NCI-H2107 treated with DMSO at 0.1 percent for 48 hours (cell line): ENCODE measurements around the gene TSSC4.

Experiments used
- DNase-seq: peaks from one replicate; lab custom pipeline; 2025; ENCODE audit not compliant: unreplicated experiment; lab: John Stamatoyannopoulos, UW

Gene TSSC4

DNA sequence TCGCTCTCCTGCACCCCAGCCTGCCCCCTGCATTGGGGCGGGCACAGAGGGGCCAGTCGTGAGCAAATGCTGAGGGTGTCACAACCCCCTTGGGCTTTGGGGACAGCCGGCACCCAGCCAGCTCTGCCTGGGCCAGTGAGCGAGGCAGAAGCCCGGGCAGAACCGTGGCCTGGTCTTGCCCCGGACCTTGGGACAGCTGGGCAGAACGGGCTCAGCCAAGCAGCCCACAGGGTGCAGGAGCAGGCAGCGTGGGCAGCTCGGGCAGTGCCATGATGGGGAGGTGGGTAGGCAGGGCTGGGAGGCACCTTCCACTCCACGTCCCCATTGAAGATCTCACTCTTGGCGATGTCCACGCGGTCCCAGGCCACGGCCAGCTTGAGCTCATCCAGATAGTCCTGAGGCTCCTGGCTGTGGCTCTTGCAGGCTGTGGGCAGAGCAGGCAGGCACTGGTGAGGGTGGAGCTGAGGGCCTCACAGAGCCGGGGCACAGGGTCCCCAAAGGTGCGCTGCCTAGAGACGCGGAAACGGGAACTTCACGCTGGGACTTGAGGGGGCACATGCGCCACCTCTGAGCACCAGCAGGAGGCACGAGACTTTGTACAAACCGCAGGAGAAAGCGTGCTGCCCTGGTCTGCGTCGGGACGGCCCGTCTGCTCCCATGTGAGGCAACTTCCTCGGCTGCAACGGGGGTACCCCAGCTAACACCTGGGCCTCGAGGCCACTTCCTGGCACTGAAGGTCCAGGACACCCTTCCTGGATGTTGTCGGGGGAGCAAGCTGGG is 15.2 kb downstream of the TSSC4 start:
- no peak for DNase-seq

DNA sequence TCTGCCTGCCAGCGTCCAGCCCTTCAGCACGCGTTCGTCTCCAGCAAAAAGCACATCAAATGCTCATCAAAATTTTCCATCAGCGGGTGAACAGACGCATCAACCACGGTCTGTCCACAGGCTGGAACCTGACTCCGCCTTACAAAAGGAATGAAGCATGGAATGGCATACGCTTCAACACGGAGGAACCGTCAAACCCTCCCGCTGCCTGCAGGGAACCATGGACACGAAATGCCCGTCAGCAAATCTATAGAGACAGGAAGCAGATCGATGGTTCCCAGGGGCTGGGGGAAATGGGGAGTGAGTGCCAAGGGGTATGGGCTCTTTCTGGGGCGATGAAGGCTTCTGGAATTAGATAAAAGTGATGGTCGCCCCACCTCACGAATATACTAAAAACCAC is 16.2 kb downstream of the TSSC4 start:
- no peak for DNase-seq

DNA sequence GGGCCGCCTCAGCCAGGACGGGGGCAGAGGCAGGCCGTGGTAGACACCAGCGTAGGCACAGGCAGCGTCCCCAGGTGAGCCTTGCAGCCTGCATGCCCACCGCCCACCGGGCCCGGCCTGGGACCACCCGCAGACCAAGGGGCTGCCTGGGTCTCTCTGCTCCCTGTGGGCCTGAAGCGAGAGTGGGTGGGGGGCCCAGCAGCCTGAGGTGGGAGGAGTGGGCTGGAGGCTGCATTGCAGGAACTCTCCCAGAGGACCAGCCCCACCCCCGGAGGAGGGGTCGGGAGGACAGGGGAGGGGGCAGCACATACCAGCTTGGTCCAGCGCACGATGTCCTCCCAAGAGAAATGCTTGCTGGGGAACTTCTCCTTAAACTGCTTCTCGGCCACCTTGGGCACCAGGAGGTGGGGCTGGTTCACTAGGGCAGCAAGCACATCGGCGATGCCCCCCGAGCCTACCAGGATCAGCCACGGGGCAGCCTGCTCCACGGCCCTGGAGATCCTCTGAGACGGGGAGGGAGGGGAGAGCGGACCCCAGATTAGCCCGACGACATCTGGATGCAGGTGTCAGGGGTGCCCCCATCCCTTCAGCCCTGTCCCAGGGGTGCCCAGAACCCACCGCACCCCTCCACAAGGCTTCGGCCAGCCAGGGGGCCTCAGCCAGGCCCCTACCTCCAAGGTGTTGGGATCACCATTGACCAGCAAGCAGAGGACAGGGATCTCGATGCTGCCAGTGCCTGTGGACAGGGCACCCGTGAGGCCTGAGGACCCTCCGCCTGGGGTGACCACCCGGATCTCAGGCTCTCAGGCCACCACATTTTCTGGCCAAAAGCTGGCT is 17.5 kb downstream of the TSSC4 start:
- DNase-seq, result no peak

DNA sequence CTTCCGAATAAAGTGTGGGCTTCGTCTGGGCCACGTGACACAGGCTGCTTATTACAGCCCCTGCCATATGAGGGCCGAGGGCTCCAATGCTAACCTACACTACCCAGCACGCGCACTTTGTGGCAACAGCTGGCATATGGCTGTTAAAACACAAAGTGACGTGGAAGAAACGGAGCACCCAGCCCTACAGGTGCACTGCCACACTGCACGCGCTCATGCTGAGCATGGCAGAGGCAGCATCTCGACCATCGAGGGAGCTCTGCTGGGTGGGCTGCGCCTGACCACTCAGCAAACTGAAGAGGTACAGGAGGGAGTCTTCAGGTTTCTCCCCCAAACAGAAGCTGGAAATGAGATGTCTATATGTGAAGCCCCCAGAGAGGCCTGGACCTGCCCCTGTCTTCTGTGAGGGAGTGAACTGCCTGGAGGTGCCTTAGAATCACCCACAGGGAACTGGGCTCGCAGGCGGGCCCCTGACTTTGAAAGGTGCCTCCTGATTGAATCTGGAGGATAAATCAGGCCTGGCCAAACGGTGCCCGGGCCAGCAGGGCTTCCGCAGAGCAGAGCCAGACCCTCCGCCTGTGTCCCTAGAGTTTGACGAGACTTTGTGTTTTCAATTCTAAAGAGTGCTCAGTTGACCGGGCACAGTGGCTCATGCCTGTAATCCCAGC is 18.3 kb downstream of the TSSC4 start:
- DNase-seq, result no peak

DNA sequence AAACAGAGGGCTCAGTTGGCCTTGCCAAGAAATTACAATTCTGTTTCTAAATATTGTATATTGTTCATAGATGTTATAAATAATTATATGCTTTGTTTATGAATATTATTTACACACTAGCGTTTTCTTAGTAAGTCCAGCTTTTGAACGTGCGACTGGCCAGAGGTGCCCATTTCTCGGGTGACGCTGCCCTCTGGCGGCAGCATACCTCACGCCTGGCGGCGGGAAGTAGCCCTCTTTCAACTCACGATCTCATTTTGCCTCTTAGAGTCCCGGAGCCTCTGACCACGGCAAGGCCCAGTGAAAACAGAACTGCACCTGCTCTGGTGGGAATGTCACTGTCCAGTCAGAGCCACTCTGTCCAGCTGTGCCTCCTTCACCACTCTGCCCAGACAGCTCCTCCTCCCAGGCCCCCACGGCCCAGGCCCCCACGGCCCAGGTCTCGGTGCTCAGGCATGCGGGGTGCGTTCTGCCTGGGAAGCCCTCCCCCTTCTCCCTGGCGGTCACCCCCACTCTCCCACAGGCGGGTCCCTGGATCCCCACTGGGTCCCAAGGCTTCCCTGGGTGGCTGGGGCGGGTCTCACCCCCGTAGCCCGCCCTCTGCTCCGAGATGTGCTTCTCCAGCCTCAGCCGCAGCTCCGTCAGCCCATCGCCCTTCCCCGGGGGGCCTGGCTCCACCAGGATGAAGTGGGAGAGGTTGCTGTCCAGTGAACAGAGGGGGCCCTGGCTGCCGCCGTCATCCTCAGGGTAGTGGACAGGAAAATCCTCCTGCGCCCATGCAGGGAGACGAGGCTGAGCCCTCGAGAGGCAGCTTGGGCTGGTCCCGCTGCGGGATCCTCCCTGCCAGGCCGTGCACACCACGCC is 19.3 kb downstream of the TSSC4 start:
- no peak for DNase-seq

DNA sequence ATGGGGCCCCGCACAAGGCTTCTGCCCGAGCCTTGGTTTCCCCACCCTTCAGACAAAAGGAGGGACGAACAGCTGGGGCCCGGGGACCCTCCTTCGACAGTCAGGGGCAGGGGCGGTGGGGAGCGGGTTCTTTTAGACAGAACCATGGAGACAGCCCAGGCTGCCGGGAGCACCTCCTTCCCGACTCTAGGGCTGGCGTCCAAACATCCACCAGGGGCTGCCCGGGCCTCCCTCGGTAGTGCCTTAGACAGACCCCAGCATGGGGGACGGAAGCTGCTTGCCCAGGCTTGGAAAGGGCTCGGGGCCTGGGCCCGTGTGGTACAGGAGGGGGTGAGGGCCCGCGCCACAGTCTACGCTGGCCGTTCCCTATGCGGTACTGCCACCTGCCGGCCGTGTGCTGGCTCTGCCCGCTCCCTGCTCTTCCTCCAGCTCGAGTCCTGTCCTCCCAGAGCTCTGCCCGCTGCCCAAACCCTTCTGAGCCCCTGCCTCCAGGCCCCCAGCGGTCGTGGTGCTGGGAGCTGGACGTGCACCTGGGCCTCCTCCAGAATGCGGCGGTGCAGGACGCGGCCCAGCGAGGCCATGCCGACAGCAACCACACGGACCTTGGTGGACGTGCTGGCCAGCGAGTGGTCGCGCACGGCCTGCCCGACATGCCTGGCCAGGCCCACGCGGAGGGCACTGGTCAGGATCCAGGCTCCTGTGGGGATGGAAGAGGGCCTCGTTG is 20.1 kb downstream of the TSSC4 start:
- peak; percentile 14 for DNase-seq

DNA sequence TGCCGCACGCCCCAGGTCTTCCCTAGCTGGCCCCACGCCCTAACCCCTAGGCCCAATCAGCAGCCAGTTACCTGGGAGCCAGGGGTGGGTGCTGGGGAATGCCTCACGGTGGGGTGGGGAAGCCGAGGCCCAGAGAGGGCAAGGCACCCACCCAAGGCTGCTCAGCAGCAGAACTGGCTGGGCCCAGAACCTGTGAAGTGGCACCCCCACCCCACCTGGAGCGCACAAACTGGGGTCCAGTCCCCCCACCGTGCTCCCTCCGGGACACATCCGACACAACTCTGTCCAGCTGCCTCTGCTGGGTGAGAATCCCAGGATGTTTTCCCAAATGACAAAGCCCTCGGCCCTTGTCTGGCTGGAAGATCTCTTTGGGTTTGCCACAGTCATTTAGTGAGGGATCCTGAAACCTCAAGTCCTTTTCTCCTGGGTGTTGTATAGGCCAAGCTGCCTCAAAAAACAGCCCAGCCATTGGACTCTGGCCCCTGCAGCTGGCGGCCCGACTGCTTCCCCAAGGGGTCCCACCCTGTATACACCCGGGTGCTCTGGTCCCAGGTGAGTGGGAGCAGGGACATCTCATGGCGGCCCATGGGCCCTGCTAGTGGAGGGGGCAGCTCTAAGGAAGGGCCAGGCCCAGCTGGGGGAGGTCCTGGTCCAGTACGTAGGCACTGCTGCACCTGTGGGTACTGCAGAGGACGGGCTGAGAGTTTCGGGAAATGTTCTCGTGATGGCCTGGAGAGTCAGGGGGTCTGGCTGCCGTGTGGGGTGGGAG is 20.9 kb downstream of the TSSC4 start:
- no peak for DNase-seq

DNA sequence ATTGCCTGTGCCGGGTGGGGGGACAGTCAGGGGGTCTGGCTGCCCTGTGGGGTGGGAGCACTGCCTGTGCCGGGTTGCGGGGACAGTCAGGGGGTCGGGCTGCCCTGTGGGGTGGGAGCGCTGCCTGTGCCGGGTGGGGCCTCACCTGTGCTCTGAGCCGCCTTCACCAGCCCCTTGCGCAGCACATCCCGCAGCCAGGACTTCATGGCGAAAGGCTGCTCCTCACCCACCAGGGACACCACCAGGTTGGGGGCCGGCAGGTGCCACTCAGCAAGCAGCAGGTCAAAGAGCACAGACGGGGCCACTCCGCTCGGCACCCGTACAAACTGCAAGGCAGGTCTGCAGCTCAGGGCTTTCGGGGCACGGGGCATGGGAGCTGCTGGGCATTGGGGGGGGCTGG is 21.4 kb downstream of the TSSC4 start:
- no peak for DNase-seq

DNA sequence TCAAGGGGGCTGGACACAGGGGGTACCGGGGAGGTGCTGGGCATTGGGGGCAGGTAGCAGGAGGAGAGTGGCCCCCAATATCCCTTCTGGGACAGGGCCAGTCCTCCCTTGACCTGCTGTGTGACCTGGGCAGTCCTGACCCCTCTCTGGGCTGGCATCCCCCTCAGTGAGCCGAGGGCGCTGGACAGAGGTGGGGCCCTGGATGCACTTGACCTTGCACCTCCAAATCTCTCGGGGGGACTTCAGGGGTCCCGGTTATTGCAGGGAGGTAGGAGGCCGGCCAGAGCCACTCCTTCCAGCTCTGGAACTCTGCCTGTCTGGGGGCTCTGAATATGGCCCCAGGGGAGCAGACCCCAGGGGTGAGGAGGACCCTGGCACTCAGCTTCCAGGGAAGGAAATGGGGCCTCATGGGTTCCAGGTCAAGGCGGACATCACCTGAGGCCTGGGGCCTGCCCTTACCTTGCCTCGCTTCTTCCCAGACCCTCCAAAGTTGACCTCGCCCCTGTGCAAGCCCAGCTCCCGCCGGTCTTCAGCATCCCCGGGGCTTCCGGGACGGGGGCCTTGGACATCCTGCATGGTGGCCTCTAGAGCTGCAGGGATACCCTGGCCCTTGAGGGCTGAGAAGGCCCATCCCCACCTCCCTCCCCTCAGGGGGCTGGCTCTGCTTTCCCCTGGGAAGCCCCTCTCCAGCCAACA is 22.1 kb downstream of the TSSC4 start:
- DNase-seq, result no peak

DNA sequence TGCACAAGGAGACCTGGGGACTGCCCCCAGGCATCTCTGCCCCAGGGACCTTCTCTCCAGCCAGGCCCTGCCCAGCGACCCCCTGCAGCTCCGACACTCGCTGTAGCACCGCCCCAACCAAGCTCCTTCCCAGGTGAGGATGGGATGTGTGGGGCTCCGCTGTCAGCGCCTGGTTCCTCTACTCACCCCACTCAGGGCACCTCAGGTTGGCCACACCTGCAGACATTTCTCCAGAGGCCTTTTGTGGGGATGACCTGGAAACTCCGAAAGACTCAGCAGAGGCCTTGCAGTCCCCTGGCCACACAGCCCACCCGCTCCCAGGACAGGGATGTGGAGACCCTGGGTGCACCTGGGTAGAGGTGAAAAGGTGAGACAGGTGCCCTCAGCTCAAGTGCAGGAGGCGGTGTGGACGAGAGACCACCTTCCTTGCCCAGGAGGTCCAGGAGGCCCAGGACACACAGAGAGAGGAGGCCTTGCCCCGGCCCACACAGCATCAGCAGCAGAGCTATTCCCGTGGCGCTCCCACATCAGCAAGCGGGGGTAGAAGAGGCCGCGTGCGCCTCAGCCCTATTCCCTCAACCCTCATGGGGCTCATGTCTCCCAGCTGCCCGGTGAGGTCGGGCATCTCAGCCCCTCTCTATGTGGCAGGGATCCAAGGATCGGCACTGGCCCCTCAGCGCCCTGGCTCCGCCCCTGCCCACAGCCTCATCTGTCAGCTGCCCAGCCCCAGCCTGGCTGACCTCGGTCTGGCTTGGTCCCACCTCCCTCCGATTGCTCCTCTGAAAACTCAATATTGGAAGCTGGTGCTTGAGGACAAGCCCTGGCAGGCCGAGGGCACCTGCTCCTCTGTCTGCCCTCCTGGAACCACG is 22.8 kb downstream of the TSSC4 start:
- DNase-seq, result no peak

DNA sequence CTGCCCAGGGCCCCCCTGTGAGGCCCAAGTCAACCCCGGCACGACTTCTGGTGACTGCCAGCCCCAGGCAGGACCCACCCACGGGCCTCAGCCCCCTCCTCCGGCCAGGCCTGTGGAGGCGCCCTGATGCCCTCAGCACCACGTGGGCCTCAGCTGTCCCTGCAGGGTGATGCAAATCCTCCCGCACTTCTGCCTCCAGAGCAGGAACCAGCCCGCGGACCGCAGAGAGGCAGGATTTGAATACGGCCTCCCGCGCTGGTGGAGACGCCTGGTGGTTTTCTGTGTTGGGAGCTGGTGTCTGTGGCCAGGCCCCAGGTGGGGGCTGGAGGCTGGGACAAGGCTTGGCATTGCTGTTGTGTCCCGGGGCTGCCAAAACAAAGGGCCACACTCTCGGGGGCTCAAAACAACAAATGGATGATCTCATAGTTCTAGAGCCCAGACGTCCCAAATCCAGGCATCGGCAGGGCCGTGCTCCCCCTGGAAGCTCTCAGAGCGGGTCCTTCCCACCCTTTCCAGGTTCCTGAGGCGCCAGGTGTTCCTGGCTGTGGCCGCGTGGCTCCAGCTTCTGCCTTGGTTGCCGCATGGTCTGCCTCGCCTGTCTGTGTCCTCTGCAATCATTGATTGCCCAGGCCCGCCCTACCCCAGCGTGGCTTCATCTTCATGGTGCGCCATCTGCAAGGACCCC is 24.4 kb downstream of the TSSC4 start:
- no peak for DNase-seq

DNA sequence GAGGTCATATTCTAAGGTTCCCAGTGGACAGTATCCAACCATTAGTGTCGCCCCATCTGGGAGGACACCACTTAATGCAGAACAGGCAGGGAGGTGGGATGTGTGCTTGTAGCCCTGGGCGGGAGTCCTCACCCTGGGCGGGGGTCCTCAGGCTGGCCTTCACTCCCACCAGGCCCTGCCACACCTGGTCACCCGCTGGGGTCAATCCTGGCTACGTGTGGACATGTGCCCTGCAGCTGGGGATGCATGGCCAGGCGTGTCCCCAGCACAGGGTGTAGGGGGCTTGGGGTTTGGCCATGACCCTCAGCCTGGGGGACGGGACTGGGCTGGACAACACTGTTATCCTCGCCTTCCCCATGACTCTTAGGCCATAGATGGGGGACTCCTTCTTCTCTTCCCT is 25.0 kb downstream of the TSSC4 start:
- DNase-seq, result no peak

DNA sequence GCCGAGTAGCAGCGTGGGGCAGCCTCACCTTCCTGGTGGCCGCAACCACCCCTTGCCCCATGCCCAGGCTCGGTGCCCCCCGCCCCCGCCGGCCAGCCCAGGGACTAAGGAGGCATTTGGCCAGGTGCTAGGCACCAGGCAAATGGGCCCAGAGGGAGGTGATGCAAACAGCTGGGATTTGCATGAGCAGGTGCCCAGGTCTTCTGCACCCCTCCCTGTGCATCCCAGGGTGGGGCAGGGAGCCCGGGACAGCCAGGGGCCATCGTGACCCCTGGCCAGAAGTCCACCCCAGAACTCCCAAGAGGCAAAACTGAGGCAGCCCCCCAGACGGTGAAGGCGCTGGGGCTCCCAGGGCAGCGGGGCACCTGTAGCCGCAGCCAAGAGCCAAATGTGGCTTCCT is 25.7 kb downstream of the TSSC4 start:
- DNase-seq, result no peak

DNA sequence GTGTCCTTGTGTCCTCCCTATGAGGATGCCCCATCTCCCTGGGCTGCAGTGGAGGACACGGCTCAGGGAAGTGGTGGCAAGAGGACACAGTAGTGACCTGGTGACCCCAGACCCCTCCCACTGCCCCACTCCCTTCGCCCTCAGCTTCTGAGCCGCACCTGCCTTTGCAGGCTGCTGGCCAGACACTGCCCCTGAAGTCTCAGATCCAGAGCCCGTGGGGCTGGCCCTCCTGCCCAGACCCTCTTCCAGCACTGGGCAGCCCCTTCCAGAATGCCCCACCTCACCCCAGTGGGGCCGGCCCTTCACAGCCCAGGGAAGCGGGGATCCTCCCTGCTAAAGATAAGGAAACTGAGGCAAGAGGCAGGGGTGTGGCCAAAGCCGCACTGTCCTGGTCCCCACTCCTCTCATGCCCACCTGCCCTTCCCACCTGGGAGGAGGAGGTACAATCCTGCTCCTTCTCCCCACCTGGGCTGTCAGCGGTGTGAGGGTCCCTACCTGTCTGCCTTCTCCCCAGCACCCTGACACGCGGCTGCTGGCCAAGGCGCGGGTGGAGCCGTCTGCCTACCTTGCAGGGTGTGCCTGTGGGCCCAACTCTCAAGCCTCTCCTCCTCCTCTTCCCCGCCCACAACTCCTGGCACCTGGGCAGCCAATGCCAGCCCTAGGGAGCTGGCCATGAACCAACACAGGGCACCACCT is 26.4 kb downstream of the TSSC4 start:
- DNase-seq, result no peak

DNA sequence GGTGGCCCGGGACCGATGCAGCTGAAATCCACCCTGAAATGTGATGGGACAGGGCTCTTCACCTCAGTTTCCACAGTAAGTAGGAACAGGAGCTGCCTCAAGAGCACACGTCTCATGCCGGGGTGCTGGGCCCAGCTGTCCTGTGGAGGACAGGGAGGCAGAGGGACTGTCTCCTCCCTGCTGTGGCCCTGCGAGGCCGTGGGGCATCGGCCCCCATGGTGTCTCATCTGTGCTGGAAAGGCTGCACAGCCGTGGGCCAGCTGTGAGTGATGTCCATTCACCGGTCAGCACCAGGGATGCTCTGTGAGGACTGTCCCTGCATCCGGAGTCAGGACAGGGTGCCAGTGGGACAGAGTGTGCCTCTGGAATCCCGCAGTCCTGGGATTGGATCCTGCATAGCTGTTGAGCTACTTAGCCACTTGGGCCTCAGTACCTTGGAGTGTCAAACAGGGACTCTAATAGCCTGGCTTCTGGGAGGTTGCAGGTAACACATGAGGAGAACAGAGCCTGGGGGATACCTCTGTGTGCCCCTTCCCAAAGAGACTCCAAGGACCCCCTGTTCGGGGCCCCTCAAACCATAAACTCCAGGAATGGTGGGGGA is 27.3 kb downstream of the TSSC4 start:
- no peak for DNase-seq

DNA sequence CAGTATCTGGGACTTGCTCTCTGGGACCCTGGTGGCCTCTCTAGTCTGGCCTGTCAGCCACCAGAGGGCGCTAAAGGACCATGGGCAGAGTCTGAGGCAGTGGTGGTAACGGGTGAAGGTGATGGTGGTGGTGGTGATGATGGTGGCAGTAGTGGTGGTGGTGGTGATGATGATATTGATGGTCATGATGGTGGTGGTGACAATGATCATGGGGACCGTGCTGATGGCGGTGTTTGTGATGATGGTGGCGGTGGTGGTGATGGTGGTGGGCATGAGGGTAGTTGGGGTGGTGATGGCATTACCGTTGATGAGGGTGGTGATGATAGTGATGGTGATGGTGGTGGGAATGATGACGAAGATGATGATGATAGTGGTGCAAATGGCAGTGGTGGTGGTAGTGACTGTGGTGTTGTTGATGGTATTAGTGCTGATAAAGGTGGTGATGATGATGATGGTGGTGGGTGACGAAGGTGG is 27.8 kb downstream of the TSSC4 start:
- DNase-seq, result peak; percentile 3
